OCI-LY1 (cell line): Measurements from ENCODE around the gene ANKRD39.

Experiments used
- H2AFZ ChIP-seq: fragments of 200-600 bp; sonication (generic), shearing (Covaris generic); 2 replicates; pipeline ENCODE4 v1.6.0; 2014; ENCODE audit warnings: antibody characterized with exemption, mild to moderate bottlenecking, low read length
- H3F3A ChIP-seq: fragments of 200-600 bp; sonication (generic), shearing (Covaris generic); 2 replicates; pipeline ENCODE4 v1.6.0; 2014; ENCODE audit warnings: mild to moderate bottlenecking, antibody characterized with exemption, low read length, moderate library complexity; ENCODE audit not compliant: insufficient read depth
- H3K27ac ChIP-seq: fragments of 200-600 bp; sonication (generic); 2 replicates; pipeline ENCODE4 v1.5.1; 2014; ENCODE audit warnings: low read length, mixed run types, mild to moderate bottlenecking, low read depth; ENCODE audit not compliant: poor library complexity, severe bottlenecking
- H3K27me3 ChIP-seq: fragments of 200-600 bp; sonication (generic); 2 replicates; pipeline ENCODE4 v1.6.0; 2014; ENCODE audit warnings: antibody characterized with exemption, mild to moderate bottlenecking, low read length, moderate library complexity; ENCODE audit not compliant: insufficient read depth
- H3K36me3 ChIP-seq: fragments of 200-600 bp; sonication (generic); 2 replicates; pipeline ENCODE4 v1.6.1; 2014; ENCODE audit warnings: mild to moderate bottlenecking, antibody characterized with exemption, low read length, moderate library complexity, mixed read lengths; ENCODE audit not compliant: insufficient read depth
- H3K4me1 ChIP-seq: fragments of 200-600 bp; sonication (generic); 2 replicates; pipeline ENCODE4 v1.5.1; 2014; ENCODE audit warnings: mild to moderate bottlenecking, low read length, moderate library complexity; ENCODE audit not compliant: insufficient read depth, severe bottlenecking
- H3K4me2 ChIP-seq: fragments of 200-600 bp; sonication (generic), shearing (Covaris generic); 2 replicates; pipeline ENCODE4 v1.6.1; 2014; ENCODE audit warnings: low read length
- H3K4me3 ChIP-seq: fragments of 200-600 bp; sonication (generic); 2 replicates; pipeline ENCODE4 v1.5.1; 2014; ENCODE audit warnings: low read length, low read depth, mild to moderate bottlenecking, mixed read lengths; ENCODE audit not compliant: poor library complexity, severe bottlenecking
- H3K79me2 ChIP-seq: fragments of 200-600 bp; shearing (Covaris generic); 2 replicates; pipeline ENCODE4 v1.6.1; 2016; ENCODE audit warnings: mixed run types, low read length, mixed read lengths; ENCODE audit not compliant: insufficient read depth
- H3K9ac ChIP-seq: fragments of 200-600 bp; sonication (generic), shearing (Covaris generic); 2 replicates; pipeline ENCODE4 v1.6.1; 2014; ENCODE audit warnings: mild to moderate bottlenecking, low read length, mixed read lengths
- H3K9me2 ChIP-seq: fragments of 200-600 bp; sonication (generic), shearing (Covaris generic); 2 replicates; pipeline ENCODE4 v1.6.1; 2014; ENCODE audit warnings: low read depth, mild to moderate bottlenecking, low read length, mixed read lengths
- H3K9me3 ChIP-seq: fragments of 200-600 bp; shearing (Covaris generic); 2 replicates; pipeline ENCODE4 v1.6.1; 2014; ENCODE audit warnings: low read length, mixed read lengths
- H4K20me1 ChIP-seq: fragments of 200-600 bp; sonication (generic), shearing (Covaris generic); 2 replicates; pipeline ENCODE4 v1.6.0; 2016; ENCODE audit warnings: mild to moderate bottlenecking, low read length; ENCODE audit not compliant: insufficient read depth
- EZH2 ChIP-seq: fragments of 200-600 bp; sonication (generic), shearing (Covaris generic); IDR thresholded peaks from 2 replicates; pipeline ENCODE4 v1.8.0; 2017; ENCODE audit warnings: borderline replicate concordance, mixed run types, mild to moderate bottlenecking, antibody characterized with exemption, low read length, moderate library complexity, mixed read lengths
- TF ChIP-seq, protein P1 (sequence below): fragments of 200-600 bp; sonication (generic), shearing (Covaris generic); IDR thresholded peaks from 2 replicates; pipeline ENCODE4 v1.5.1; 2017; ENCODE audit warnings: mild to moderate bottlenecking, antibody characterized with exemption, low read length, moderate library complexity, mixed read lengths

The ANKRD39 gene

DNA sequence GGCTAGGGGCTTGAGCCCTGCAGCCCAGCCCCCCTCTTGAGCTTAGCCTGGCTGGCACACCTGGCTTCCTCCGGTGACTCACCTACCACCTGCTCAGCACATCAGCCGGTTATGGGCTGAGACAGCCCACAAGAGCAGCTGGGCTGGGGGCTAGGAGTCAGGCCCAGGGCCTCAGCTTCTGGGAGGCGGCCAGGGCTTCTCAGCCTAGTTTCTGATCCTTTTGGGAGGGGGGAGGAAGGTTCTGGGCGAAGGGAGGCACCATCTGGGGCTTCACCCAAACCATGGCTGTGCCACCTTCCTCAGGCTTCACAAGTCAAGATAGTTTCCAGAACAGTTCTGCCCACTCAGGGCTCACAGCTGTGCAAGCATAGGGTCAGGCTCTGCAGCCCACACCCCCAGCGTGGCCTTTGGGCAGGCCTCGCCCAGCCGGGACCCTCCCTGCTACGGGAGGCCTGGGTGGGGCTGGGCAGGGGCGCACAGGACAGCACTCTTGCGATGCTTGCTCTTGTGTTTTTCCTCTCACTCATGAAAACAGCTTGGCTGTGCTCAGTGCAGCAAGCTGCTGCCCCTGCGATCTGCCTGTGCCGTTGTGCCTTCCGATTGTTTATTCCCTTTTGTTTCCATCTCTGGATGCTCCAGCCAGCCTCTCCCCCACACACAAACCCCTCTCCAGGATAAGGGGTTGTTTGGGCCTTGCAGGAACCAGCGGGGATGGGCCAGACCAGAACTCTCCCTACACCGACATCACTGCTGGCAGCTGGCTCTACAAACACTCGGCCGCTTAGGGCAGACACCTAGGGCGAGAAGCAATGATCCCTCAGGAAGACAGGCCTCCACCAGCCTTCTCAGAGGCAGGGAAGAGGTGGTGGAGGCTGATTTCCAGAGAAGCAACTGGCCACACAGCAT is 38.2 kb upstream of the ANKRD39 start:
- Histone ChIP-seq H3F3A (no peaks in the 10 kb centered on the region), H3K9ac (no peak overlapping the region), H2AFZ (no peak overlapping the region), H3K27me3 (peaks cover 4% of the 10 kb centered on the region; the same call in 1 of the 2 replicates), H3K79me2 (no peaks in the 10 kb centered on the region), H3K27ac (no peak overlapping the region), H3K9me3 (no peaks in the 10 kb centered on the region), H3K4me2 (no peak overlapping the region), H4K20me1 (no peaks in the 10 kb centered on the region), H3K36me3 (no peaks in the 10 kb centered on the region), H3K9me2 (no peaks in the 10 kb centered on the region), H3K4me1 (no peaks in the 10 kb centered on the region), H3K4me3 (no peak overlapping the region)
- TF ChIP-seq, protein P1, sequence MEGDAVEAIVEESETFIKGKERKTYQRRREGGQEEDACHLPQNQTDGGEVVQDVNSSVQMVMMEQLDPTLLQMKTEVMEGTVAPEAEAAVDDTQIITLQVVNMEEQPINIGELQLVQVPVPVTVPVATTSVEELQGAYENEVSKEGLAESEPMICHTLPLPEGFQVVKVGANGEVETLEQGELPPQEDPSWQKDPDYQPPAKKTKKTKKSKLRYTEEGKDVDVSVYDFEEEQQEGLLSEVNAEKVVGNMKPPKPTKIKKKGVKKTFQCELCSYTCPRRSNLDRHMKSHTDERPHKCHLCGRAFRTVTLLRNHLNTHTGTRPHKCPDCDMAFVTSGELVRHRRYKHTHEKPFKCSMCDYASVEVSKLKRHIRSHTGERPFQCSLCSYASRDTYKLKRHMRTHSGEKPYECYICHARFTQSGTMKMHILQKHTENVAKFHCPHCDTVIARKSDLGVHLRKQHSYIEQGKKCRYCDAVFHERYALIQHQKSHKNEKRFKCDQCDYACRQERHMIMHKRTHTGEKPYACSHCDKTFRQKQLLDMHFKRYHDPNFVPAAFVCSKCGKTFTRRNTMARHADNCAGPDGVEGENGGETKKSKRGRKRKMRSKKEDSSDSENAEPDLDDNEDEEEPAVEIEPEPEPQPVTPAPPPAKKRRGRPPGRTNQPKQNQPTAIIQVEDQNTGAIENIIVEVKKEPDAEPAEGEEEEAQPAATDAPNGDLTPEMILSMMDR = no peak
- TF ChIP-seq EZH2 = no peak

DNA sequence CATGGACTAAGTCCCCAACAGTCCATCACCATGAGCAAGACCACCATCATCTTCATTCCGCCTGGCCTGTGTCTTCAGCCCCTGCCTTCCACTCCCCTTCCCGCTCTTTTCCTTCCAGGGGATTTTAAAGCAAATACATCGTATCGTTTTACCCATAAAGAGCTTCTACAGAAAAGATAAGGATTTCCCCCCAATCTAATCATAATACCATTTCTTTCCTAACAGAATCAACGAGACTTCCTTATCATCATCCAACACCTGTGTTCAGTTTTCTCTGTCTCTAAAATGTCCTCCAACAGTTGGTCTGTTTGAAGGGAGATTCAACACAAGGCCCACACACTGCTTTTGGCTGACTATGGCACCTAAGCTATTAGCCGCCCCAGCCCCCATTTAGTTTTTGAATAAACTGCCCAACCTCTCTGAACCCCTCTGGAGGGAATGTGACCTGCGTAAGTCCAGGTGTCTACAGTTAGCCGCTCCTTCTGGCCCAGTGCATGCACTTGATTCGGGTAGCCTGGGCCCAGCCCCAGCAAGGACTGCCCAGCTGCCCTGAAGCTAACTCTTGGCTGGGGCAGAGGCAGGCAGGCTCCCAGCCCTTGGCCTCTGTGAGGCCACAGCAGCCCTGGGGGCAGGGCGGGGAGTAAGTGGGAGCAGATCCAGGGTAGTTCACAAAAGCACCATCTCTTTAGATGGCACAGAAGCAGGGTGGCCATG is 37.4 kb upstream of the ANKRD39 start:
- H3K4me1 ChIP-seq = no peaks in the 10 kb centered on the region
- no peak overlapping the region for H2AFZ ChIP-seq
- H3K4me2 ChIP-seq = no peak overlapping the region
- TF ChIP-seq, protein P1 = no peak
- TF ChIP-seq EZH2 = no peak
- H3K79me2 ChIP-seq = no peaks in the 10 kb centered on the region
- H3K9me3 ChIP-seq = no peaks in the 10 kb centered on the region
- H3K9ac ChIP-seq = no peak overlapping the region
- H3K36me3 ChIP-seq = no peaks in the 10 kb centered on the region
- no peaks in the 10 kb centered on the region for H3F3A ChIP-seq
- no peaks in the 10 kb centered on the region for H3K9me2 ChIP-seq
- no peak overlapping the region for H3K4me3 ChIP-seq
- H3K27me3 ChIP-seq = no peaks in the 10 kb centered on the region; the same call in 1 of the 2 replicates
- H3K27ac ChIP-seq = no peak overlapping the region
- no peaks in the 10 kb centered on the region for H4K20me1 ChIP-seq

DNA sequence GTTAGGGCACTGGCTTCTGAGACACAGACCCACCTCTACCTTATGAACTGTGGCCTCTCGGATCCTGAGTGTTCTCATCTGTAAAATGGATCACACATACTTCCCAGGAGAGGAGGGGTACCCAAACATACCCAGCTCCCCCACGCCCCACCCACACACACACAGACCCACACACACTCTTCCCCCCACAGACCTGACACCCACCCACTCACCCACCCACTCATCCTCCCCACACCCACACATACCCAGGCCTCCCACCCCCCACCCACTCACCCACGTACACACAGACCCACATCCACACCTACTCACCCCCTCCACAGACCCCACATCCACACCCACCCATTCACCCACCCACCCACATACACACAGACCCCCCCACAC is 36.3 kb upstream of the ANKRD39 start:
- Histone ChIP-seq H3K79me2 (no peaks in the 10 kb centered on the region), H3K27ac (no peak overlapping the region), H3K9ac (no peak overlapping the region), H3F3A (no peaks in the 10 kb centered on the region), H3K9me2 (no peaks in the 10 kb centered on the region), H3K4me3 (no peak overlapping the region), H3K4me1 (no peaks in the 10 kb centered on the region), H4K20me1 (no peaks in the 10 kb centered on the region), H3K27me3 (no peaks in the 10 kb centered on the region), H3K4me2 (no peak overlapping the region), H3K9me3 (no peaks in the 10 kb centered on the region), H2AFZ (no peak overlapping the region), H3K36me3 (no peaks in the 10 kb centered on the region)
- TF ChIP-seq, protein P1 = no peak
- no peak for TF ChIP-seq EZH2
